Effector memory CD4-positive, alpha-beta T cell (primary cell): ENCODE measurements around the gene SFN.

Source experiments
- DNase-seq, 3 donors: peaks; one replicate each; pipeline ENCODE4 v3.0.0-alpha.2; 2020
- H3K27ac ChIP-seq: 2 replicates; pipeline ENCODE4 v1.7.0; 2013; ENCODE audit warnings: mild to moderate bottlenecking, low read length, moderate library complexity; ENCODE audit not compliant: insufficient read depth, poor library complexity, severe bottlenecking
- H3K27me3 ChIP-seq: replicated peaks from 2 replicates; pipeline ENCODE4 v1.7.0; 2013; ENCODE audit warnings: mild to moderate bottlenecking, low read length; ENCODE audit not compliant: insufficient read depth, control insufficient read depth, poor library complexity, severe bottlenecking
- H3K36me3 ChIP-seq: 2 replicates; pipeline ENCODE4 v1.7.0; 2013; ENCODE audit warnings: mild to moderate bottlenecking, low read length, moderate library complexity; ENCODE audit not compliant: control insufficient read depth, insufficient read depth
- H3K4me1 ChIP-seq: 2 replicates; pipeline ENCODE4 v1.7.0; 2013; ENCODE audit warnings: low read length, mild to moderate bottlenecking; ENCODE audit not compliant: control insufficient read depth, insufficient read depth, poor library complexity, severe bottlenecking
- H3K4me3 ChIP-seq: 2 replicates; pipeline ENCODE4 v1.7.0; 2013; ENCODE audit warnings: low read length, low read depth, mild to moderate bottlenecking; ENCODE audit not compliant: insufficient read depth, poor library complexity, severe bottlenecking
- H3K9me3 ChIP-seq: 2 replicates; pipeline ENCODE4 v1.7.0; 2013; ENCODE audit warnings: mild to moderate bottlenecking, low read length, moderate library complexity; ENCODE audit not compliant: control insufficient read depth

Gene SFN

GRCh38 chr1:26854906-26855305 is 8.0 kb upstream of the SFN start:
- Histone ChIP-seq H3K27ac (no peak overlapping the region), H3K4me1 (no peaks in the 10 kb centered on the region), H3K4me3 (no peak overlapping the region), H3K36me3 (peaks cover 78% of the 10 kb centered on the region), H3K9me3 (no peaks in the 10 kb centered on the region), H3K27me3 (no peaks in the 10 kb centered on the region)
- DNase-seq = no peak

GRCh38 chr1:26855636-26856035 is 7.3 kb upstream of the SFN start:
- Histone ChIP-seq H3K9me3 (no peaks in the 10 kb centered on the region), H3K36me3 (peaks cover 71% of the 10 kb centered on the region), H3K4me1 (no peaks in the 10 kb centered on the region), H3K4me3 (no peak overlapping the region), H3K27ac (no peak overlapping the region), H3K27me3 (no peaks in the 10 kb centered on the region)
- no peak for DNase-seq

GRCh38 chr1:26856181-26856580 is 6.8 kb upstream of the SFN start:
- peaks cover 66% of the 10 kb centered on the region for H3K36me3 ChIP-seq
- H3K4me1 ChIP-seq = no peaks in the 10 kb centered on the region
- H3K27ac ChIP-seq = no peak overlapping the region

GRCh38 chr1:26856604-26857469 is 6.1 kb upstream of the SFN start:
- H3K9me3 ChIP-seq = no peaks in the 10 kb centered on the region
- H3K4me1 ChIP-seq = no peaks in the 10 kb centered on the region
- H3K27ac ChIP-seq = no peak overlapping the region
- H3K4me3 ChIP-seq = no peak overlapping the region
- H3K36me3 ChIP-seq = peaks cover 59% of the 10 kb centered on the region
- no peaks in the 10 kb centered on the region for H3K27me3 ChIP-seq
- no peak for DNase-seq

More at GRCh38 chr1:26856181-26856580, 6.8 kb upstream of the SFN start:
- Histone ChIP-seq H3K27me3 (no peaks in the 10 kb centered on the region), H3K4me3 (no peak overlapping the region), H3K9me3 (no peaks in the 10 kb centered on the region)
- no peak for DNase-seq

- Histone ChIP-seq H3K4me1 (no peaks in the 10 kb centered on the region), H3K9me3 (no peaks in the 10 kb centered on the region), H3K27ac (no peak overlapping the region), H3K27me3 (no peaks in the 10 kb centered on the region), H3K4me3 (no peak overlapping the region), H3K36me3 (peaks cover 52% of the 10 kb centered on the region)
- no peak for DNase-seq
These were observed 5.4 kb upstream of the SFN start for GRCh38 chr1:26857473-26858060.

- H3K27ac ChIP-seq = no peak overlapping the region
- H3K9me3 ChIP-seq = no peaks in the 10 kb centered on the region
- no peaks in the 10 kb centered on the region for H3K27me3 ChIP-seq
- DNase-seq = no peak
- H3K4me1 ChIP-seq = no peaks in the 10 kb centered on the region
- peaks cover 46% of the 10 kb centered on the region for H3K36me3 ChIP-seq
- H3K4me3 ChIP-seq = no peak overlapping the region
These were observed 4.8 kb upstream of the SFN start for GRCh38 chr1:26858160-26858559.

- H3K9me3 ChIP-seq = no peaks in the 10 kb centered on the region
- peaks cover 6% of the 10 kb centered on the region for H3K4me1 ChIP-seq
- H3K4me3 ChIP-seq = no peak overlapping the region
- H3K27me3 ChIP-seq = no peaks in the 10 kb centered on the region
- DNase-seq = no peak
- peaks cover 37% of the 10 kb centered on the region for H3K36me3 ChIP-seq
- no peak overlapping the region for H3K27ac ChIP-seq
These were observed 3.9 kb upstream of the SFN start for GRCh38 chr1:26858891-26859640.

GRCh38 chr1:26861286-26861701 is 1.7 kb upstream of the SFN start:
- H3K9me3 ChIP-seq = no peaks in the 10 kb centered on the region
- H3K4me3 ChIP-seq = no peak overlapping the region
- no peaks in the 10 kb centered on the region for H3K27me3 ChIP-seq
- peaks cover 15% of the 10 kb centered on the region for H3K36me3 ChIP-seq
- peaks cover 8% of the 10 kb centered on the region for H3K4me1 ChIP-seq
- no peak for DNase-seq
- no peak overlapping the region for H3K27ac ChIP-seq

GRCh38 chr1:26861889-26862378 is 1.0 kb upstream of the SFN start:
- DNase-seq = no peak
- Histone ChIP-seq H3K4me3 (no peak overlapping the region), H3K27ac (no peak overlapping the region), H3K36me3 (peaks cover 9% of the 10 kb centered on the region), H3K27me3 (no peaks in the 10 kb centered on the region), H3K4me1 (peaks cover 8% of the 10 kb centered on the region), H3K9me3 (no peaks in the 10 kb centered on the region)

GRCh38 chr1:26863685-26864077 is 732 bp downstream of the SFN start:
- Histone ChIP-seq H3K27ac (no peak overlapping the region), H3K36me3 (no peaks in the 10 kb centered on the region), H3K4me1 (peaks cover 8% of the 10 kb centered on the region), H3K27me3 (no peaks in the 10 kb centered on the region), H3K4me3 (peak overlapping the region; percentile 82), H3K9me3 (no peaks in the 10 kb centered on the region)
- DNase-seq = no peak
